Keratinocyte (primary cell): ENCODE results near the gene MRPL28. TPM values are rescaled to one million over a fixed set of nuclear protein-coding genes. Genes with fewer than 3 reads are reported as not detected.

Experiments
- DNase-seq: peaks from one replicate; pipeline ENCODE4 v3.0.0-alpha.2; 2011; ENCODE audit warnings: low read depth, missing footprints, low spot score
- FAIRE-seq: peaks from 2 replicates; lab custom pipeline; 2011; peaks lifted over from hg19 to GRCh38; lab: Jason Lieb, UNC
- H2AFZ ChIP-seq: 2 replicates; pipeline ENCODE4 v1.6.0; 2012; ENCODE audit warnings: low read length, control low read depth, inconsistent platforms; ENCODE audit not compliant: control insufficient read depth
- H3K27ac ChIP-seq: 2 replicates; pipeline ENCODE4 v1.5.1; 2011; ENCODE audit warnings: low read length; ENCODE audit not compliant: control insufficient read depth, insufficient read depth
- H3K27me3 ChIP-seq: 3 replicates; pipeline ENCODE4 v1.6.0; 2011; ENCODE audit warnings: low read length; ENCODE audit not compliant: control insufficient read depth, insufficient read depth; ENCODE audit errors: extremely low read depth
- H3K36me3 ChIP-seq, 2 experiments: 2 replicates in 1 of 2; 3 replicates in 1 of 2; pipeline ENCODE4 v1.5.1; 2011; ENCODE audit warnings: low read length in 2 of 2, mild to moderate bottlenecking in 1 of 2; ENCODE audit not compliant: control insufficient read depth in 2 of 2, insufficient read depth in 2 of 2; ENCODE audit errors: extremely low read depth in 1 of 2
- H3K4me1 ChIP-seq: 3 replicates; pipeline ENCODE4 v1.5.1; 2011; ENCODE audit warnings: low read length; ENCODE audit not compliant: control insufficient read depth, insufficient read depth; ENCODE audit errors: extremely low read depth
- H3K4me2 ChIP-seq: 3 replicates; pipeline ENCODE4 v1.6.0; 2011; ENCODE audit warnings: low read depth, low read length; ENCODE audit not compliant: control insufficient read depth, insufficient read depth; ENCODE audit errors: extremely low read depth
- H3K4me3 ChIP-seq, 3 experiments: fragments of 200-600 bp in 1 of 3; sonication (generic) in 1 of 3; 2 replicates in 2 of 3; 3 replicates in 1 of 3; pipeline ENCODE4 v1.5.1; 2011 to 2016; ENCODE audit warnings: low read length in 3 of 3, mild to moderate bottlenecking in 3 of 3, control low read depth in 2 of 3, inconsistent platforms in 1 of 3, low read depth in 1 of 3, mixed read lengths in 1 of 3, mixed run types in 1 of 3, moderate library complexity in 1 of 3; ENCODE audit not compliant: control insufficient read depth in 2 of 3, insufficient read depth in 2 of 3; ENCODE audit errors: extremely low read depth in 1 of 3
- H3K79me2 ChIP-seq: 2 replicates; pipeline ENCODE4 v1.6.0; 2012; ENCODE audit warnings: low read length; ENCODE audit not compliant: control insufficient read depth, insufficient read depth
- H3K9ac ChIP-seq: 3 replicates; pipeline ENCODE4 v1.6.0; 2011; ENCODE audit warnings: low read length; ENCODE audit not compliant: control insufficient read depth, insufficient read depth; ENCODE audit errors: extremely low read depth
- H3K9me1 ChIP-seq: 3 replicates; pipeline ENCODE4 v1.6.0; 2011; ENCODE audit warnings: low read length; ENCODE audit not compliant: control insufficient read depth, insufficient read depth; ENCODE audit errors: extremely low read depth
- H3K9me3 ChIP-seq: 2 replicates; pipeline ENCODE4 v1.5.1; 2012; ENCODE audit warnings: low read depth, low read length; ENCODE audit not compliant: control insufficient read depth
- H4K20me1 ChIP-seq: 3 replicates; pipeline ENCODE4 v1.6.0; 2011; ENCODE audit warnings: low read length; ENCODE audit not compliant: control insufficient read depth, insufficient read depth; ENCODE audit errors: extremely low read depth
- EZH2 ChIP-seq: IDR thresholded peaks from one replicate; pipeline ENCODE4 v1.6.1; 2012; ENCODE audit warnings: inconsistent platforms, mild to moderate bottlenecking, low read length, moderate library complexity
- dilution Hi-C: fragments of 300-500 bp; cut with MboI; formaldehyde crosslinking; loops from one replicate; pipeline ENCODE4 v1.7.0; 2020; ENCODE audit warnings: low sequenced_read_pairs; ENCODE audit not compliant: extremely low pct_ligation_motif_present
- polyA plus RNA-seq, 5 experiments: library from polyadenylated mRNA; depleted of rRNA in 3 of 5; stranded (reverse) in 3 of 5; stranded (forward) in 1 of 5; unstranded in 1 of 5; fragments of >200 nt; gene quantifications; 1 replicate in 1 of 5; 2 replicates in 3 of 5; 3 replicates in 1 of 5; pipeline versions ENCODE4 v1.2.1 to v1.2.3, GENCODE V29; 2011 to 2012; ENCODE audit warnings: missing spikeins in 2 of 5, low read depth in 1 of 5, low replicate concordance in 1 of 5
- TF ChIP-seq, protein P1 (sequence below), 3 experiments: IDR thresholded peaks in 1 of 3; conservative IDR thresholded peaks in 1 of 3; optimal IDR thresholded peaks in 1 of 3; 2 replicates in 2 of 3; 3 replicates in 1 of 3; pipeline versions ENCODE3 to v1.5.1; 2011; ENCODE audit warnings: low read length in 3 of 3, mild to moderate bottlenecking in 3 of 3, moderate library complexity in 2 of 3, control low read depth in 1 of 3, inconsistent platforms in 1 of 3; ENCODE audit not compliant: insufficient read depth in 2 of 3; ENCODE audit errors: extremely low read depth in 1 of 3

MRPL28 gene
- polyA plus RNA-seq, 1 donor (not counting 4 experiments of a cell fraction or from before 2014, with no cell fraction given) = 115 TPM

GRCh38 chr16:381789-382717, 11.7 kb upstream of the MRPL28 start, which contains the start of gene PGAP6:
Gene PGAP6, minus strand, starts transcription at chr16:381978. Its CDS starts 157 bp downstream, at chr16:381821.
- Histone ChIP-seq H2AFZ (peak within 1 kb of the TSS; percentile 60), H3K79me2 (peaks cover 9% of the 10 kb centered on the region), H3K4me2 (peak within 1 kb of the TSS; percentile 88), H3K27me3 (no peaks in the 10 kb centered on the region), H3K9me1 (no peaks in the 10 kb centered on the region), H3K4me1 (peaks cover 16% of the 10 kb centered on the region), H3K27ac (peak within 1 kb of the TSS; percentile 26), H3K9me3 (no peaks in the 10 kb centered on the region), H3K4me3 (peak within 1 kb of the TSS; percentile 73 to 82 (median 81)), H3K9ac (peak within 1 kb of the TSS; percentile 76), H4K20me1 (no peaks in the 10 kb centered on the region), H3K36me3 (peaks cover 0 to 1% of the 10 kb centered on the region in 2 experiments)
- dilution Hi-C loops = no loop called here
- DNase-seq = no peak
- TF ChIP-seq, protein P1, sequence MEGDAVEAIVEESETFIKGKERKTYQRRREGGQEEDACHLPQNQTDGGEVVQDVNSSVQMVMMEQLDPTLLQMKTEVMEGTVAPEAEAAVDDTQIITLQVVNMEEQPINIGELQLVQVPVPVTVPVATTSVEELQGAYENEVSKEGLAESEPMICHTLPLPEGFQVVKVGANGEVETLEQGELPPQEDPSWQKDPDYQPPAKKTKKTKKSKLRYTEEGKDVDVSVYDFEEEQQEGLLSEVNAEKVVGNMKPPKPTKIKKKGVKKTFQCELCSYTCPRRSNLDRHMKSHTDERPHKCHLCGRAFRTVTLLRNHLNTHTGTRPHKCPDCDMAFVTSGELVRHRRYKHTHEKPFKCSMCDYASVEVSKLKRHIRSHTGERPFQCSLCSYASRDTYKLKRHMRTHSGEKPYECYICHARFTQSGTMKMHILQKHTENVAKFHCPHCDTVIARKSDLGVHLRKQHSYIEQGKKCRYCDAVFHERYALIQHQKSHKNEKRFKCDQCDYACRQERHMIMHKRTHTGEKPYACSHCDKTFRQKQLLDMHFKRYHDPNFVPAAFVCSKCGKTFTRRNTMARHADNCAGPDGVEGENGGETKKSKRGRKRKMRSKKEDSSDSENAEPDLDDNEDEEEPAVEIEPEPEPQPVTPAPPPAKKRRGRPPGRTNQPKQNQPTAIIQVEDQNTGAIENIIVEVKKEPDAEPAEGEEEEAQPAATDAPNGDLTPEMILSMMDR (optimal IDR thresholded peaks at IDR 0.05 in 1 of 3, IDR thresholded peaks at IDR 0.05 in 1 of 3, conservative IDR thresholded peaks at IDR 0.05 in 1 of 3; ENCODE audit: extremely low read depth in 1 of 3, insufficient read depth in 2 of 3, low read length in 3 of 3) = no peak
- no peak for TF ChIP-seq EZH2
- FAIRE-seq = no peak

DNA sequence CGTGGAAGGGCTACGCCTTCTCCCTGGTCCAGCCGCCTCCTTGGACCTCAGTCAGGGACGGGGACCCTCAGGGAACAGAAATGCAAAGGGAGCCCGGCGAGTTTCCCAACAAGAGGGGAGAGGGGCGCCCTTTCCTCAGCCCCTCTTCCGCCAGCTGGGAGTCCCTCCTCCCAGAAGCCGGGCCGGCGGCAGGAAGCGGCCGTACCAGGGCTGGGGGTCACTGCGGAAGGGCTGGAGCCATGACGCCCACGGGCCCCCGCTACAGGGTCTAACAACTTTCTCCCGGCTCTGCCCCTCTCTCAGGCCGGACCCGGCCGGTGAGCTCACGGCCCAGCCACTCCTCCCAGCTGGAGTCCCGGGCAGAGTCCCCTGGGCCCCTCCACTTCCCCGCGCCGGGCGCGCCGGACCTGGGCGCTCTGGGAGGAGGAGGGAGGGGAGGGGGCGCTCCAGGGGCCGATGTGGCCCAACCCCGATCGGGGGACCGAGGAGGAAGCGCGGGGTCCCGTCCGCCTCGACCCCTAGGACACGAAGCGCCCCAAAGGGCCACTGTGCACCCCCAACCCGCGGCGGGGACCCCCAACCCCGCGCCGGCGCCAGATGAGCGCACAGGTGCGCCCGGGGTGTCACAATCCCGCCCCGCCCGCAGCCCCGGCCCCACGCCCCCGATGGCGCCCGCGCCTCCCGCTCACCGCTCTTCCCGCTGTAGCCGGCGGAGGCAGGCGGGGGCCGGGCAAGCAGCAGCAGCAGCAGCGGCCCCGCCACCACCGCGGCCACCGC, 10.9 kb upstream of the MRPL28 start:
- Histone ChIP-seq H3K4me2 (peak overlapping the region; percentile 80), H3K27ac (no peak overlapping the region)

More for the DNA sequence above, 10.9 kb upstream of the MRPL28 start:
- DNase-seq = no peak
- Histone ChIP-seq H3K9me1 (no peaks in the 10 kb centered on the region), H3K27me3 (no peaks in the 10 kb centered on the region), H3K4me3 (peak overlapping the region; percentile 73 to 82 (median 81)), H2AFZ (peak overlapping the region; percentile 33), H3K9ac (peak overlapping the region; percentile 67), H3K36me3 (peaks cover 0 to 7% of the 10 kb centered on the region in 2 experiments), H3K9me3 (no peaks in the 10 kb centered on the region), H4K20me1 (no peaks in the 10 kb centered on the region), H3K4me1 (peaks cover 16% of the 10 kb centered on the region), H3K79me2 (peaks cover 9% of the 10 kb centered on the region)
- no peak for FAIRE-seq
- TF ChIP-seq, protein P1 (optimal IDR thresholded peaks at IDR 0.05 in 1 of 3, IDR thresholded peaks at IDR 0.05 in 1 of 3, conservative IDR thresholded peaks at IDR 0.05 in 1 of 3; ENCODE audit: extremely low read depth in 1 of 3, insufficient read depth in 2 of 3, low read length in 3 of 3) = no peak
- TF ChIP-seq EZH2 = no peak
- dilution Hi-C loops = no loop called here
